NB4 (cell line): ENCODE measurements around the gene GUCY1A1.

Source experiments
- DNase-seq: peaks from one replicate; pipeline ENCODE4 v3.0.0; 2010; ENCODE audit warnings: low read depth
- H3K4me3 ChIP-seq: one replicate; pipeline ENCODE4 v1.5.1; 2011; ENCODE audit warnings: mild to moderate bottlenecking, low read depth, low read length, moderate library complexity
- MYC ChIP-seq: IDR thresholded peaks from 2 replicates; pipeline ENCODE4 v1.6.1; 2011; ENCODE audit warnings: low read depth, low read length
- POLR2A ChIP-seq: IDR thresholded peaks from 2 replicates; pipeline ENCODE4 v1.6.1; 2011; ENCODE audit warnings: mild to moderate bottlenecking; ENCODE audit not compliant: insufficient read length; ENCODE audit errors: extremely low read depth
- TF ChIP-seq, protein P1 (sequence below): IDR thresholded peaks from 2 replicates; pipeline ENCODE4 v1.6.1; 2011; ENCODE audit warnings: low read depth, low read length
- TF ChIP-seq, protein P2 (sequence below): IDR thresholded peaks from one replicate; pipeline ENCODE4 v1.5.1; 2012; ENCODE audit warnings: low read depth, low read length

GUCY1A1 gene

DNA sequence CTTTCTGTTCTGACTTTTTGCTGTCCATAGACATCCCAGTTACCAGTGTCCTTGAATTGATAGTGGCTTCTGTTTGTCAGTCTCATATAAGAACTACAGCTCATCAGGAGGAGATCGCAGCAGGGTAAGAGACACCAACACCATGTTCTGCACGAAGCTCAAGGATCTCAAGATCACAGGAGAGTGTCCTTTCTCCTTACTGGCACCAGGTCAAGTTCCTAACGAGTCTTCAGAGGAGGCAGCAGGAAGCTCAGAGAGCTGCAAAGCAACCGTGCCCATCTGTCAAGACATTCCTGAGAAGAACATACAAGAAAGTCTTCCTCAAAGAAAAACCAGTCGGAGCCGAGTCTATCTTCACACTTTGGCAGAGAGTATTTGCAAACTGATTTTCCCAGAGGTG, 30.1 kb downstream of the GUCY1A1 start:
- TF ChIP-seq POLR2A (no peak), MYC (no peak)
- TF ChIP-seq, protein P1, sequence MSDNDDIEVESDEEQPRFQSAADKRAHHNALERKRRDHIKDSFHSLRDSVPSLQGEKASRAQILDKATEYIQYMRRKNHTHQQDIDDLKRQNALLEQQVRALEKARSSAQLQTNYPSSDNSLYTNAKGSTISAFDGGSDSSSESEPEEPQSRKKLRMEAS = no peak
- TF ChIP-seq, protein P2, sequence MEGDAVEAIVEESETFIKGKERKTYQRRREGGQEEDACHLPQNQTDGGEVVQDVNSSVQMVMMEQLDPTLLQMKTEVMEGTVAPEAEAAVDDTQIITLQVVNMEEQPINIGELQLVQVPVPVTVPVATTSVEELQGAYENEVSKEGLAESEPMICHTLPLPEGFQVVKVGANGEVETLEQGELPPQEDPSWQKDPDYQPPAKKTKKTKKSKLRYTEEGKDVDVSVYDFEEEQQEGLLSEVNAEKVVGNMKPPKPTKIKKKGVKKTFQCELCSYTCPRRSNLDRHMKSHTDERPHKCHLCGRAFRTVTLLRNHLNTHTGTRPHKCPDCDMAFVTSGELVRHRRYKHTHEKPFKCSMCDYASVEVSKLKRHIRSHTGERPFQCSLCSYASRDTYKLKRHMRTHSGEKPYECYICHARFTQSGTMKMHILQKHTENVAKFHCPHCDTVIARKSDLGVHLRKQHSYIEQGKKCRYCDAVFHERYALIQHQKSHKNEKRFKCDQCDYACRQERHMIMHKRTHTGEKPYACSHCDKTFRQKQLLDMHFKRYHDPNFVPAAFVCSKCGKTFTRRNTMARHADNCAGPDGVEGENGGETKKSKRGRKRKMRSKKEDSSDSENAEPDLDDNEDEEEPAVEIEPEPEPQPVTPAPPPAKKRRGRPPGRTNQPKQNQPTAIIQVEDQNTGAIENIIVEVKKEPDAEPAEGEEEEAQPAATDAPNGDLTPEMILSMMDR = no peak
- no peak for DNase-seq
- H3K4me3 ChIP-seq = no peak overlapping the region

DNA sequence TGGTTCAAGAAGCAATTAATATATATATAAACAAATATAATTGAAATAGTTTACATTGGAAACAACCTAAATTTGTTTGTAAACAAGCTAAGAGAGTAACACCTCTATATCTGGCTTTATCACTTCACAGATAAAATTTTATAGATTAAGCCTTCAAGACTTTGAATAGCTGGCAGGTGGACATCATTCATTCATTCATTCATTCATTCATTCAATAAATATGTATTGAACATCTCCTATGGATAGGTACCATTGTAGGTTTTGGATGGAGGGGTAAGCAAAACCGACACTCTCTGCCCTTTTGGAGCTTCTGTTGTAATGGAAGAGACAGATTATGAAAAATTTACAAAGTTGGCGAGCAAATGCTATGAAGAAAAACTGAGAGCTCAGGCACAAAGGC, 35.2 kb downstream of the GUCY1A1 start:
- no peak for DNase-seq
- H3K4me3 ChIP-seq = no peak overlapping the region
- TF ChIP-seq, protein P2 = no peak
- TF ChIP-seq, protein P1 = no peak
- TF ChIP-seq POLR2A (no peak), MYC (no peak)

DNA sequence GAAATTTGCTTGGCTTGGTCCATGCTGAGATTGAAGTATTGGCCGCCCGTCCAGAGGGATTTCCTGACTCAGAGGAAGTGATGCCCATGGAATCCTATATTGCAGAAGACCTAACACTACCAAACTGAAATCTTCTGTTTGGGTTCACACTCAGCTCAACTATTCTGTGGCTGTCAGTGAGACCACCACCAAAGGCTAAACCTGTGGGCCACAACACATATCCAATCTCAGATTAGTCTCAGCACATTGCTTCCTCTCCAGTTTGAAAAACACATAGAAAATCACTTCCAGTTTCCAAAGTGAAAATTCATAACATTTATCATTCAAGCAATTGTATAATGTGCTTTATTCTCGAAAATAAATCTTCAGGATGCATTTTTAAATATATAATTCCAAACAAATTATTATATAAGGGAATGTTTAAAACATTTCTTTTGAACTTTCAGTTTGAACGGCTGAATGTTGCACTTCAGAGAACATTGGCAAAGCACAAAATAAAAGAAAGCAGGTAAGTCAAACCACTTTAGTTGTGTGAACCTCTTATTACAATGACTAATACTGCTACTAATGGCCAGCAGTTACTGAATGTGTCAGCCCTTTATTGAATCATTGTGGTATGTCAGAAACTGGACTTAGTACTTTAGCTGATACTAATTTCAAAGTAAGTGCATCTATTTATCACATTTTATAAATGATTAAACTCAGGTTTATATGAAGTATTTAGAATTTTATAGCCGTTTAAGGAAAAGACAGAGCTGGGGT, 37.0 kb downstream of the GUCY1A1 start:
- no peak for DNase-seq
- H3K4me3 ChIP-seq = no peak overlapping the region
- TF ChIP-seq, protein P2 = no peak
- TF ChIP-seq POLR2A (no peak), MYC (no peak)
- TF ChIP-seq, protein P1 = no peak

DNA sequence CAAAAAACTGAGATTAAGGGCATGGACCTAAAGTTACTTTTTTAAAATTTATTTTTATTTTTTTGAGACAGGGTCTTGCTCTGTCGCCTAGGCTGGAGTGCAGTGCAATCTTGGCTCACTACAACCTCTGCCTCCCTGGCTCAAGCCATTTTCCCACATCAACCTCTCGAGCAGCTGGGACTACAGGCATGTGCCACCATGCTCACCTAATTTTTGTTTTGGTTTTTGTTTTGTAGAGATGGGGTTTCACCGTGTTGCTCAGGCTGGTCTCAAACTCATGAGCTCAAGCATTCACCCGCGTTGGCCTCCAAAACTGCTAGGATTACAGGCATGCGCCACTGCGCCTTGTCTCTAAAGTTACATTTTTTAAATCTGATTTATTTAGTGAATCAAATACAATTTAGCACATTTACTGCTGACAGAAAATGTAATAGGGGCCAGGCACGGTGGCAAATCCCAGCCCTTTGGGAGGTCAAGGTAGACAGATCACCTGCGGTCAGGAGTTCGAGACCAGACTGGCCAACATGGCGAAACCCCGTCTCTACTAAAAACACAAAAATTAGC, 38.3 kb downstream of the GUCY1A1 start:
- no peak overlapping the region for H3K4me3 ChIP-seq
- DNase-seq = no peak
- TF ChIP-seq, protein P2 = no peak
- TF ChIP-seq POLR2A = no peak
- TF ChIP-seq, protein P1 = no peak
- no peak for TF ChIP-seq MYC

DNA sequence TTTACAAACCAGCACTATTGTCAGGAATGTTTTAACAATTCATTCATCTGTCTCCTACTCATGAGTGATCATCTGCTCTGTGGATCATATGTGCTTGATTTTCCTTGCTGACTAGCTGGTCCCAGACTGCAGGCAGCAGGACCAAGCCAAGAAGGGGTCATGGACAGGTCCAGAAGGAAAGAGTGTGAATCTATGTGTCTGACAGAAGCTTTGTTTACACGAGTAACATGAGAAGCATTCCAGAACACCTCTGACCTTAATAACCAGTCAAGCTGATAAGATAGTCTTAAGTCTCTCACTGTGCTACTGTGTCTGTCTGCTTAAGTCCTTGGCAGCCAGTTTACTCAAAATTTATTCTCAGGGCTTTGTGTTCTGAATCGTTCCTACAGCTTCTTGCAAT, 39.0 kb downstream of the GUCY1A1 start:
- no peak for DNase-seq
- no peak for TF ChIP-seq POLR2A
- TF ChIP-seq, protein P1 = no peak
- H3K4me3 ChIP-seq = no peak overlapping the region

DNA sequence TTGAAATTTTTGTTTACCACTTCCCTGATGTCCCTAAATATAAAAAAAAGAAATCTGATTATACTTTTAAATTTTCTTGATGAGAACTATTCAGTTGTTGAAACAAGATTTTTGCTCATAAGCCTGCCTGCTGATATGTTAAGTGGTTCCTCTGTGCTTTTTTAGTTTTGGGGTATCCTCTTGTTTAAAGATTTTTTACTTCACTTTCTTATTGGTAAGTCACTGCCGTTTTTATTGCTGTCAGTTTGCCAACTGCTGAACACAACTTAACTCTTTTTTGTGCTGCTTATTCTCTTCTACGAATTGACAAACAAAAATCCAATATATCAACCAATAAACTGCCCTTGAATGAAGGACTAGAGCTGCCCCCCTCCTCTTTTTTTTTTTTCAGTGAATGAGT, 39.5 kb downstream of the GUCY1A1 start:
- DNase-seq = no peak
- TF ChIP-seq MYC = no peak
- TF ChIP-seq, protein P1 = no peak
- TF ChIP-seq, protein P2 = no peak
- TF ChIP-seq POLR2A = no peak
- no peak overlapping the region for H3K4me3 ChIP-seq
